HG03175 (cell line): ENCODE results near the gene NACC2.
"Not testable (repeated sequence)": the region's sequence is repeated elsewhere in the genome, so short reads cannot be mapped to it uniquely, and the experiment has no call there.

Experiments used
- ATAC-seq: cut with Tn5 transposase; IDR thresholded peaks from one replicate; pipeline ENCODE4 v1.9.1; 2021; ENCODE audit warnings: mild to moderate bottlenecking, moderate library complexity; ENCODE audit not compliant: unreplicated experiment

The NACC2 gene

DNA sequence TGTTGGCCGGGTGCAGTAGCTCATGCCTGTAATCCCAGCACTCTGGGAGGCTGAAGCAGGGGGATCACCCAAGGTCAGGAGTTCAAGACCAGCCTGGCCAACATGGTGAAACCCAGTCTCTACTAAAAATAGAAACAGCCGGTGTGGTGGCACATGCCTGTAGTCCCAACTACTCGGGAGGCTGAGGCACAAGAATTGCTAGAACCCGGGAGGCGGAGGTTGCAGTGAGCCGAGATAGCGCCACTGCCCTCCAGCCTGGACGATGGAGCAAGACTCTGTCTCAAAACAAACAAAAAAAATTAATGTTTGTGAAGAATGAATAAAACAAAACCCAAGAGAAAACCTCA lies 68.2 kb downstream of the NACC2 start:
- not testable (repeated sequence) for ATAC-seq

DNA sequence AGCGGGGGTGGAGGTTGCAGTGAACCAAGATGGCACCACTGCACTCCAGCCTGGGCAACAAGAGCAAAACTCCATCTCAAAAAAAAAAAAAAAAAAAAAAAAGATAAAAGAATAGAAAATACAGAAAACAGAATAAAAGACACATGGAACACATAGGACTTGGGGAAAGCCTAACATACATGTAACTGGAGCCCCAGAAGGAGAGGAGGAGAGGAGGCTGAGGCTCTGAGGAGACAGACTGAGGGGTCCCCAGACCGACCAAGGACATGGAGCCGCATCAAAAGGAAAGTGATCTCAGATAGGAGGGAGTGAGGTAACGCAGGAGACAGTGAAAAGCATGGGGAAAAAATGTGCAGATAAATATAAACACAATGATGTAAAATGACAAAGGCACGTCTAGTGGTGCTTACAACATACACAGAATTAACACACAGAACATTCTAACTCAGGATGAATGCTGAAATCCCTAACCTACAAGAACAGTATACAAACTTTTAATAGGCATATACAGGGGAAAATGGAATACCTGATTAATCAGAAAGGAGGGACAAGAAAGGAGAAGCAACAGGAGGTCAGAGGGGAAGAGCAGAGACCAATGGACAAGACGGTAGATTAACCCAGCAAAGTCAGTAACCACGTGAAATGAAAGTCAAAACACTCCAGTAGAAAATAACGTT lies 68.7 kb downstream of the NACC2 start:
- no peak for ATAC-seq

DNA sequence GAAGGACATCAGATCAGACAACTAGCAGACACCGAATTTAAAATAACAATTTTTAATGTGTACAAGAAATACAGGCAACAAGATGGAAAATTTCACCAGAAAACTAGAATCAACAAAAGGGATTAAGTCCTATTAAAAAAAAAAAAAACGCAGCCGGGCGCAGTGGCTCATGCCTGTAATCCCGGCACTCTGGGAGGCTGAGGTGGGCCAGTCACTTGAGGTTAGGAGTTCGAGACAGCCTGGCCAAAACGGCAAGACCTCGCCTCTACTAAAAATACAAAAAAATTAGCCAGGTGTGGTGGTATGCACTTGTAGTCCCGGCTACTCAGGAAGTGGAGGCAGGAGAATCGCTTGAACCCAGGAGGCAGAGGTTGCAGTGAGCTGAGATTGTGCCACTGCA lies 69.6 kb downstream of the NACC2 start:
- ATAC-seq: no peak

GRCh38 chr9:136024696-136025316 lies 70.3 kb downstream of the NACC2 start:
- no peak for ATAC-seq

DNA sequence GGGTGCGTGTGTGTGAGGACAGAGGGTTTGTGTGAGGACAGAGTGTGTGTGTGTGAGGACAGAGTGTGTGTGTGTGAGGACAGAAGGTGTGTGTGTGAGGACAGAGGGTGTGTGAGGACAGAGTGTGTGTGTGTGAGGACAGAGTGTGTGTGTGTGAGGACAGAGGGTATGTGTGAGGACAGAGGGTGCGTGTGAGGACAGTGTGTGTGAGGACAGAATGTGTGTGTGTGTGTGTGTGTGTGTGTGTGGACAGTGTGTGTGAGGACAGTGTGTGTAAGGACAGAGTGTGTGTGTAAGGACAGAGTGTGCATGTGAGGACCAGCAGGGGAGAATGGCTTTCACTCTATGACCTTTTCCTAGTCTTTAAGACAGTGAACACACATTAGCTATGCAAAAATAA lies 70.8 kb downstream of the NACC2 start:
- no peak for ATAC-seq

GRCh38 chr9:136023410-136024225 lies 71.5 kb downstream of the NACC2 start:
- ATAC-seq: no peak

- no peak for ATAC-seq
Observed at GRCh38 chr9:136022731-136023409, 72.2 kb downstream of the NACC2 start.

- ATAC-seq: no peak
Observed at GRCh38 chr9:136021872-136022681, 73.0 kb downstream of the NACC2 start.

- ATAC-seq: no peak
Observed at GRCh38 chr9:136021171-136021871, 73.8 kb downstream of the NACC2 start.

DNA sequence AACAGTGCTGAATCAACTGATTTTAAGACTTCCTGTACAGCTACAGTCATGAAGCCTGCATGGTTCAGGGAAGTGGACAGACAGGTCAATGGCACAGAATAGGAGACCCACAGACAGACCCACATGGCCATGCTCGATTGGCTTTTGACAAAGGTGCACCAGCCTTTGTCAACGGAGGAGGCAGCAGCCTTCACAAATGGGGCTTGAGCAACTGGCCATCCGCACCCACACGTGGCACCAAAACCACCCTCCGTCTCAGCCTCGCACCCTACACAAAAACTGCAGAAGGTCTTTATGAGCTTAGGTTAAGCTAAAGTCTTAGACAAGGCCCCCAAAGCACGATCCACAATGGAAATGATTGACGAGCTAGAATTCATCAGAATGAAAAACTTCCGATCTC lies 74.4 kb downstream of the NACC2 start:
- no peak for ATAC-seq

DNA sequence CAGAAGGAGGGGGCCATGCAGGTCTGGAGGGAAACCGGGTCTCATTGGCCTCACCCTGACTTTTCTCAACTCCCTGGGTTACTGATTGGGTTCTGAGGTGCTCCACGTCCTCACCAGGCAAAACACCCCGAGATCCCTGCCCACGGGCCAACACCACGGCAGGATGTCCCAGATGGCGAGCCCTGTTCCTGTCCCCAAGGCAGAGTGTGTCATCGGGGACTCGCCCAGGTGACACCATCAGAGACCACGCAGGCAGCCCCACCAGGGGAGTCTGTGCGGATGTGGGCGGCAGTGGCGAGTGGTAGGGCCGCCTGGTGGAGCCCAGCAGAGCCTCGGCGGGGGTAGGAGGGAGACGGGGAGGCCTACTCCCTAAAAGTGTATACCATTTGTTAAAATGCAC lies 74.9 kb downstream of the NACC2 start:
- no peak for ATAC-seq

- no peak for ATAC-seq
Observed at GRCh38 chr9:136019681-136020060, 75.4 kb downstream of the NACC2 start.

DNA sequence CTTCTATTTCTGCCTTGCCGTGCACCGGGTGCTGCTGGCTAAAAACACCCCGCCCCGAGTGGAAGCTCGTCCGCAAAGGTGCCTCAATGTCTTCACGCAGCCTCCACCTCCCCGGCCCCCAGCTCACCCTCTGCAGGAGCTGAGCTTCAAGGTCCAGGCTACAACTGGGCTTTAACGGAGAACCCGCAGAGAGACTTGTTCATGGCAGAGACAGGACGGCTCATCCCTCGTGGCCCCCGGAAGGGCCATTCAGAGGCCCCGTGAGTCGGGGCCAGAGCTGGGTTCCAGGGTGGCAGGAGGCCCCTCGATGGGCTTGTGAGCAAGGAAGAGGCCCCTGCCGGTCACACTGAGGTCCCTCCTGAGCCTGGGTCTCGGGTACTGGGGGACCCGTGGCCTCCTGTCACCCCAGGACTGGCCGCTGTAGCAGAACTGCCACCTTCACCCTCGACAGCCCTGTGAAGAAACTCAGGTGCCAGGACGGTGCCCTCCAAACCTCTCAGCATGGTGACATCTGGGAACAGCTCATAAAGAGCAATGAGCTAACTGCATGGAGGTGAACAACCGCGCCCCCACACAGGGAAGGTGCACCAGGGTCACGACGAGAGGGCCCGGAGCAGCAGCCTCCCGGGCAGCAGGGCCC lies 75.9 kb downstream of the NACC2 start:
- no peak for ATAC-seq

DNA sequence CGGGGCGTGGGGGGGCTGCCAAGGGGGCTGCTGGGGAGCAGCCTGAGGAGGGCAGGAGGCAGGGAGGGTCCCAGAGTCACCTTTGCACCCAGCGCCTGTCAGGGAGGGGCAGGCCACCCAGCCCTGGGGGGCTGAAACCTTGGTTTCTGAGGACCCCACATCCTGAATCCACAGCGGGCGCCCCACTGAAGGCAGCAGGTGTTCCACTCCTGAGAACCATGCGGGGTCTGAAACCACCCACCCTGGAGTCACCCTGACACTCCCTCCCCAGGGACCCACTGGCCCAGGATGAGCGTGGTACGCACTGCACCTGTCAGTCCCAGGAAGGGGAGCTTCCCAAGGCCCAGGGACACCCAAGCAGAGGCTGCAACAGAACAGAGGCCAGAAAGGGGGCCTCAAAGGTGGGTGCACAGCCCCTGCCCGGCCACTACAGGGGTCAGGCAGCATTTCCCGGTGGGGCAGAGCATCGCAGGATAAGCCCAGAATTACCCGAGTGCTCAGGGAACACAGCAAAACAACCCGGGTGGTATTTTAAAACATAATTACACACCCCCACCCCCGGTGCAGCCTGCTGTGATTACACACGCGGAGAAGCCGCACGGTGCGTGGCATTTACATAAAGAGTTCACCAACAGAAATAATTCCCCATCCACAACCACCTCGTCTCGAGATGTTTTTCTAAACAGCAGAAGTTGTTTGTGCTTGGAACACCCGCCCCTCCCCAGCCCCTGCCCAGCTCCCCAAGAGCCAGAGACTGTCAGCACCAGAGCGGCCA lies 76.6 kb downstream of the NACC2 start:
- no peak for ATAC-seq

- ATAC-seq: no peak
Observed at GRCh38 chr9:136017289-136018190, 77.5 kb downstream of the NACC2 start.

DNA sequence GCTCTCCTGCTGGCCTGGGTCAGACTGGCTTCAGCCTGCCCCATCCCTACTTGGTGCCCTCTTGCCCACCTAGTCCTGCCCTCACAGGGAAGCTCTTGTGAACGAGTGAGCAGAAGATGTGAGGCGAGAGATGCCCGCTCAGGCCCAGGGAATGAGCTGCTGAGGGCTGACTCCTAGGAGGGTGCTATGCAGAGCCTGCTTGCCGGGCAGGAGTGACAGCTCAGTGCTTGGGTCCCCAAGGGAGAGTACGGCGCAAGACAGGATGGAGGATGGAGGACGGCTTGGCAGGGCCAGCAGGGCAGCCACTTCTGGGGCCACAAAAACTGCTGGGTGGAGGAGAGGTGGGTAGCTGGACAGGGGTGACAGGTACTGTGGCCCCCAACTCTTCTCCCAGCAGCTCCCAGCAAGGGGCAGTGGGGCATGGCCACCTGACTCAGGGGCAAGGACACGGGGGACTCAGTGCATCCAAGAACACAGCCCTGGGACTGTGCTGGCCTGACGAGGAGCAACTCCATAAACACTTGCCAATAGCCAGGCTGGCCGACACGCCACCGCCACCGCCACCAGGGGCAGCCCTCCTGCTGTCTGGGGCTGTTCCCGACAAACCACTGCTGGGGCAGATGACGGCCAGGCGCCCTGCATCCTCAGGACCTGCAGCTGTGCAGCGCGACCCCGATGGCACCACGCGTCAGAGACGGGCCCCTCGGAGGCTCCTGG lies 78.4 kb downstream of the NACC2 start:
- no peak for ATAC-seq
